ENCODE measurements around the gene ESPL1. TPM values are rescaled to one million over a fixed set of nuclear protein-coding genes. Genes with fewer than 3 reads are reported as not detected.

ESPL1 gene
- total and polyA plus RNA-seq, 3 experiments from 2014 or later: 58.4 to 63.4 TPM; not detected in 1

- Mint-ChIP-seq H3K36me3 (peaks cover 0 to 41% (median 0%) of the 10 kb centered on the region in 3 donors), H3K9me3 (no peaks in the 10 kb centered on the region), H3K27ac (peak overlapping the region in 7 of 8 donors; percentile 61 to 99 (median 90)), H3K27me3 (peaks cover 0 to 1% of the 10 kb centered on the region in 2 donors), H3K4me3 (peak overlapping the region; percentile 97 to 99 (median 99)), H3K4me1 (peaks cover 34 to 46% (median 46%) of the 10 kb centered on the region in 3 donors)
- POLR2A ChIA-PET: interaction anchor here (0.6 to 1.5 kb wide), 2 partner anchors 13 to 54 kb away, joined by 5 read pairs; no protein-coding TSS in a partner anchor
- DNase-seq: no peak
- no peaks in the 10 kb centered on the region for H3K36me3 ChIP-seq (ENCODE audit: insufficient read depth, low read length)
- peaks cover 41% of the 10 kb centered on the region for H3K4me1 ChIP-seq (ENCODE audit: insufficient read depth, low read length)
- H3K27me3 ChIP-seq (ENCODE audit: insufficient read depth, low read length, poor library complexity, severe bottlenecking): no peaks in the 10 kb centered on the region
- CTCF ChIA-PET: interaction anchor here (0.9 to 7.0 kb wide), 5 partner anchors 35 to 68 kb away, joined by 3 to 166 read pairs (median 4); partner anchors contain the start of gene AAAS
- H3K9me3 ChIP-seq (ENCODE audit: low read length): no peaks in the 10 kb centered on the region
- H3K27ac ChIP-seq (ENCODE audit: low read depth, low read length): no peak overlapping the region
- peak overlapping the region; percentile 83 for H3K4me3 ChIP-seq (ENCODE audit: low read length)
Measured at GRCh38 chr12:53253298-53253697, 14.8 kb upstream of the ESPL1 start.

GRCh38 chr12:53254816-53255545 lies 13.1 kb upstream of the ESPL1 start:
- H3K9me3 Mint-ChIP-seq: no peaks in the 10 kb centered on the region
- no peaks in the 10 kb centered on the region for H3K27me3 ChIP-seq (ENCODE audit: insufficient read depth, low read length, poor library complexity, severe bottlenecking)
- H3K9me3 ChIP-seq (ENCODE audit: low read length): no peaks in the 10 kb centered on the region
- peak overlapping the region in 5 of 8 donors; percentile 21 to 89 (median 47) for H3K27ac Mint-ChIP-seq
- H3K36me3 Mint-ChIP-seq: peaks cover 0 to 41% (median 0%) of the 10 kb centered on the region in 3 donors
- peaks cover 34 to 46% (median 46%) of the 10 kb centered on the region in 3 donors for H3K4me1 Mint-ChIP-seq
- DNase-seq: no peak
- peaks cover 0 to 1% of the 10 kb centered on the region in 2 donors for H3K27me3 Mint-ChIP-seq
- H3K36me3 ChIP-seq (ENCODE audit: insufficient read depth, low read length): no peaks in the 10 kb centered on the region
- peak overlapping the region in 1 of 7 donors; percentile 37 for H3K4me3 Mint-ChIP-seq
- peaks cover 41% of the 10 kb centered on the region for H3K4me1 ChIP-seq (ENCODE audit: insufficient read depth, low read length)
- no peak overlapping the region for H3K4me3 ChIP-seq (ENCODE audit: low read length)
- POLR2A ChIA-PET: no interaction called here
- CTCF ChIA-PET: interaction anchor here (1.3 to 7.0 kb wide), 3 partner anchors 33 to 60 kb away, joined by 4 to 166 read pairs (median 8); no protein-coding TSS in a partner anchor
- no peak overlapping the region for H3K27ac ChIP-seq (ENCODE audit: low read depth, low read length)

- CTCF ChIA-PET: interaction anchor here (1.0 to 7.0 kb wide), 4 partner anchors 12 to 96 kb away, joined by 4 to 166 read pairs (median 7); partner anchors contain the start of gene ESPL1
- no peaks in the 10 kb centered on the region for H3K27me3 ChIP-seq (ENCODE audit: insufficient read depth, low read length, poor library complexity, severe bottlenecking)
- no peak overlapping the region for H3K4me3 ChIP-seq (ENCODE audit: low read length)
- peaks cover 32 to 45% (median 43%) of the 10 kb centered on the region in 3 donors for H3K4me1 Mint-ChIP-seq
- peak overlapping the region in 2 of 7 donors; percentile 48 to 67 for H3K4me3 Mint-ChIP-seq
- H3K27ac ChIP-seq (ENCODE audit: low read depth, low read length): no peak overlapping the region
- H3K27me3 Mint-ChIP-seq: peaks cover 0 to 1% of the 10 kb centered on the region in 2 donors
- peaks cover 0 to 41% (median 0%) of the 10 kb centered on the region in 3 donors for H3K36me3 Mint-ChIP-seq
- H3K9me3 ChIP-seq (ENCODE audit: low read length): no peaks in the 10 kb centered on the region
- no peaks in the 10 kb centered on the region for H3K9me3 Mint-ChIP-seq
- POLR2A ChIA-PET: no interaction called here
- peak overlapping the region in 5 of 8 donors; percentile 20 to 73 (median 42) for H3K27ac Mint-ChIP-seq
- peaks cover 41% of the 10 kb centered on the region for H3K4me1 ChIP-seq (ENCODE audit: insufficient read depth, low read length)
- no peaks in the 10 kb centered on the region for H3K36me3 ChIP-seq (ENCODE audit: insufficient read depth, low read length)
- no peak for DNase-seq
Measured at GRCh38 chr12:53255996-53256395, 12.1 kb upstream of the ESPL1 start.

GRCh38 chr12:53258541-53259539 lies 9.3 kb upstream of the ESPL1 start:
- POLR2A ChIA-PET: interaction anchor here (0.7 kb wide), 1 partner anchor 37 kb away, joined by 3 read pairs; no protein-coding TSS in a partner anchor
- H3K27me3 Mint-ChIP-seq: no peaks in the 10 kb centered on the region
- Histone ChIP-seq H3K9me3 (ENCODE audit: low read length) (no peaks in the 10 kb centered on the region), H3K4me3 (ENCODE audit: low read length) (no peak overlapping the region), H3K36me3 (ENCODE audit: insufficient read depth, low read length) (no peaks in the 10 kb centered on the region), H3K4me1 (ENCODE audit: insufficient read depth, low read length) (peaks cover 22% of the 10 kb centered on the region), H3K27ac (ENCODE audit: low read depth, low read length) (no peak overlapping the region), H3K27me3 (ENCODE audit: insufficient read depth, low read length, poor library complexity, severe bottlenecking) (no peaks in the 10 kb centered on the region)
- no peak overlapping the region for H3K4me3 Mint-ChIP-seq
- CTCF ChIA-PET: interaction anchor here (0.7 to 1.7 kb wide), 3 partner anchors 9 to 62 kb away, joined by 3 to 6 read pairs (median 4); partner anchors contain the start of gene ESPL1
- peaks cover 0 to 24% (median 0%) of the 10 kb centered on the region in 3 donors for H3K36me3 Mint-ChIP-seq
- no peak for DNase-seq
- H3K27ac Mint-ChIP-seq: peak overlapping the region in 1 of 8 donors; percentile 12
- no peaks in the 10 kb centered on the region for H3K9me3 Mint-ChIP-seq
- peaks cover 9 to 20% (median 18%) of the 10 kb centered on the region in 3 donors for H3K4me1 Mint-ChIP-seq

GRCh38 chr12:53259891-53260290 lies 8.2 kb upstream of the ESPL1 start:
- H3K27me3 Mint-ChIP-seq: no peaks in the 10 kb centered on the region

GRCh38 chr12:53265783-53266182 lies 2.3 kb upstream of the ESPL1 start:
- H3K27me3 Mint-ChIP-seq: no peaks in the 10 kb centered on the region
- H3K27ac Mint-ChIP-seq: peak overlapping the region in 1 of 8 donors; percentile 13
- ChIA-PET CTCF (interaction anchor here (1.5 to 7.4 kb wide), 9 partner anchors 9 to 106 kb away, joined by 3 to 165 read pairs (median 11); partner anchors contain the start of genes ITGB7 and MYG1), POLR2A (interaction anchor here (0.7 kb wide), 1 partner anchor 113 kb away, joined by 4 read pairs; no protein-coding TSS in a partner anchor)
- H3K27ac ChIP-seq (ENCODE audit: low read depth, low read length): no peak overlapping the region
- H3K9me3 Mint-ChIP-seq: no peaks in the 10 kb centered on the region
- H3K9me3 ChIP-seq (ENCODE audit: low read length): no peaks in the 10 kb centered on the region
- peaks cover 16 to 21% (median 20%) of the 10 kb centered on the region in 3 donors for H3K4me1 Mint-ChIP-seq
- no peak overlapping the region for H3K4me3 ChIP-seq (ENCODE audit: low read length)
- peaks cover 13% of the 10 kb centered on the region for H3K4me1 ChIP-seq (ENCODE audit: insufficient read depth, low read length)
- H3K36me3 ChIP-seq (ENCODE audit: insufficient read depth, low read length): no peaks in the 10 kb centered on the region
- no peaks in the 10 kb centered on the region for H3K27me3 ChIP-seq (ENCODE audit: insufficient read depth, low read length, poor library complexity, severe bottlenecking)
- no peak for DNase-seq
- H3K36me3 Mint-ChIP-seq: peaks cover 0 to 4% (median 0%) of the 10 kb centered on the region in 3 donors
- H3K4me3 Mint-ChIP-seq: peak overlapping the region in 1 of 7 donors; percentile 10

More at GRCh38 chr12:53259891-53260290, 8.2 kb upstream of the ESPL1 start:
- POLR2A ChIA-PET: interaction anchor here (0.6 to 0.7 kb wide), 4 partner anchors 8 to 884 kb away, joined by 3 to 6 read pairs (median 4); partner anchors contain the start of gene ESPL1
- Histone ChIP-seq H3K27me3 (ENCODE audit: insufficient read depth, low read length, poor library complexity, severe bottlenecking) (no peaks in the 10 kb centered on the region), H3K27ac (ENCODE audit: low read depth, low read length) (no peak overlapping the region), H3K4me1 (ENCODE audit: insufficient read depth, low read length) (peaks cover 18% of the 10 kb centered on the region), H3K9me3 (ENCODE audit: low read length) (no peaks in the 10 kb centered on the region), H3K4me3 (ENCODE audit: low read length) (no peak overlapping the region), H3K36me3 (ENCODE audit: insufficient read depth, low read length) (no peaks in the 10 kb centered on the region)
- H3K4me3 Mint-ChIP-seq: no peak overlapping the region
- DNase-seq: no peak
- H3K36me3 Mint-ChIP-seq: peaks cover 0 to 15% (median 0%) of the 10 kb centered on the region in 3 donors
- H3K27ac Mint-ChIP-seq: peak overlapping the region in 2 of 8 donors; percentile 60 to 73
- H3K4me1 Mint-ChIP-seq: peaks cover 6 to 12% (median 11%) of the 10 kb centered on the region in 3 donors
- CTCF ChIA-PET: interaction anchor here (1.1 kb wide), 1 partner anchor 19 kb away, joined by 3 read pairs; no protein-coding TSS in a partner anchor
- no peaks in the 10 kb centered on the region for H3K9me3 Mint-ChIP-seq
